DND-41 (cell line): ENCODE results near the gene BMF.

ENCODE experiments used
- CTCF ChIP-seq: IDR thresholded peaks from 2 replicates; pipeline ENCODE4 v1.5.1; 2012; ENCODE audit warnings: borderline replicate concordance, low read length, moderate library complexity, mild to moderate bottlenecking; ENCODE audit not compliant: poor library complexity, severe bottlenecking; ENCODE audit errors: extremely low read depth
- EZH2 ChIP-seq: IDR thresholded peaks from 3 replicates; pipeline ENCODE4 v1.6.1; 2012; ENCODE audit warnings: borderline replicate concordance, low read depth, mild to moderate bottlenecking, moderate library complexity, low read length, inconsistent platforms; ENCODE audit not compliant: severe bottlenecking

- TF ChIP-seq CTCF (no peak), EZH2 (no peak)
Measured at GRCh38 chr15:40045572-40046217, 63.0 kb downstream of the BMF start.
